Measurements from ENCODE around the gene RNF169.
"Not testable (repeated sequence)": the region's sequence is repeated elsewhere in the genome, so short reads cannot be mapped to it uniquely, and the experiment has no call there.

RNF169 gene

DNA sequence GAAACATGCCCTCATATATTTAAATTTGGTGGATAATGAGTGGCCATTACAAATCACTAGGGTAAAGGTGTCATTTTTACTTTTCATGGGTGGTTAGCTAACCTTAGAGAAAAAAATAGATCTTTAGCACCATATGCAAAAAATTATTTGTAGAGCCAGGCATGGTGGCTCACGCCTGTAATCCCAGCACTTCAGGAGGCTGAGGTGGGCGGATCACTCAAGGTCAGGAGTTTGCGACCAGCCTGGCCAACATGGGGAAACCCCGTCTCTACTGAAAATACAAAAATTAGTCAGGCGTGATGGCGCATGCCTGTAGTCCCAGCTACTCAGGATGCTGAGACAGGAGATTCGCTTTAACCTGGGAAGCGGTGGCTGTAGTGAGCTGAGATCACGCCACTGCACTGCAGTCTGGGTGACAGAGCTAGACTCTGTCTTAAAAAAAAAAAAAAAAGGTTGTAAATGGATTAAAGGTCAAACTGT lies 19.6 kb downstream of the RNF169 start:
- CTCF ChIA-PET, H3K4me3 Mint-ChIP-seq, H3K9me3 Mint-ChIP-seq, H3K27me3 Mint-ChIP-seq, H3K27ac Mint-ChIP-seq, DNase-seq, H3K36me3 Mint-ChIP-seq: not testable (repeated sequence)
- peaks cover 12% of the 10 kb centered on the region for H3K4me1 Mint-ChIP-seq

DNA sequence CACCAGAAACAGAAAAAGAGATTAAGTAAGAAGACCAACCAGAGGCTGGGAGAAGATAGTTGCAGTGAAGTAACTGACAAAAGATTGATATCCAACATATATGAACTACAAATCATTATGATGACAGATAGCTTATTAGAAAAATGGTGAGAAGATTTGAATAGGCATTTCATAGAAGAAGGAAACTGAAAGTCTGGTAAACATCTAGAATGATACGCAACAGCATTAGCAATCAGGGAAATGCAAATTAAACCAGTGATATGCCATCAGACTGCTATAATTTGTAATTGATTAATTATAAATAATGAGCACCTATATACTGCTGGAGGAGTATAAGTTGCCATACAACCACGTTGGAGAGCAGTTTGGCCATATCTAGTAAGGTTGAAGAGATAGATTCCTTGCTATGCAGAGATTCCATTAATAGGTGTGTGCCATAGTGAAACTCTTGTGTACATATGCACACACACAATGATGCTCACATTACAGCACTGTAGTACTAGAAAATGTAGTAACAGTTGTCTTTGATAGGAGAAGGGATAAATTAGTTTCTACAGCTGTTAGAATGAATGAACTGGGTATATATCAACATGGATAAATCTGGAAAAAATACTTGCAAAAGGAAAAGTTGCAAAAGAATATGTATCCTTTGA lies 20.5 kb downstream of the RNF169 start:
- Mint-ChIP-seq H3K4me1 (peaks cover 12% of the 10 kb centered on the region), H3K4me3 (no peak overlapping the region), H3K36me3 (peaks cover 3% of the 10 kb centered on the region), H3K27ac (no peak overlapping the region), H3K27me3 (no peaks in the 10 kb centered on the region), H3K9me3 (peaks cover 2% of the 10 kb centered on the region)
- CTCF ChIA-PET: no interaction called here
- DNase-seq: no peak

DNA sequence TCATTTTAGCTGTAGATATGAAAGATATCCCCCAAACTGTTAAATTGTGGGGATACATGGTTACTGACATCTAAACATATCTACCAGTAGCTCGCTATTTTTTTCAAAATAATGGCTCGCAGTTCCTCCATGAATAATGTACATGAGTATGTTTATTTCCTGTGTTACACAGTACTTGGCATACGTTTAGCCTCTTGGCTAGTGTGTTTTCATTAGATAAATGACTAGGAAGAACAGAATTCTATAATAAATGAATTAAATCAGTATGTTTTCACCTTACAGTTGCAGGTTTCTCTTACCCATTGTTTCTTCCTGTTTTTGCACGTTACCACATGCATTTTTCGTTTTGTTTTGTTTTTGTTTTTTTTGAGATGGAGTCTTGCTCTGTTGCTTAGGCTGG lies 21.8 kb downstream of the RNF169 start:
- Mint-ChIP-seq H3K4me1 (peaks cover 12% of the 10 kb centered on the region), H3K27me3 (no peaks in the 10 kb centered on the region), H3K27ac (no peak overlapping the region), H3K4me3 (no peak overlapping the region), H3K36me3 (peaks cover 5% of the 10 kb centered on the region), H3K9me3 (no peaks in the 10 kb centered on the region)
- CTCF ChIA-PET: no interaction called here
- DNase-seq: no peak

DNA sequence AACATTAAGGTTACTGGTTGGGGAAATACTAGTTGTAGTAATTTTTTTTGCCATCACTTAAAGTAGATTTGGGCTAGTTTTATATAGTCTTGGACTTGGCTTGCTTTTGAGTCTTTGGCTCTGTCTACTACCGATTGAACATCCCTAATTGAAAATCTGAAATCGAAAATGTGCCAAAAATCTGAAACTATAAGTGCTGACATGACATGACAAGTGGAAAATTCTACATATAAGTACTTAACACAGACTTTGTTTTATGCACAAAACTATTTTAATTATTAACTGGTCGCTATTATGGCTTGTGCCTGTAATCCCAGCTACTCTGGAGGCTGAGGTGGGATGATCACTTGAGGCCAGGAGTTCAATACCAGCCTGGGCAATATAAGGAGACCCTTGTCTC lies 22.5 kb downstream of the RNF169 start:
- Mint-ChIP-seq H3K4me3 (no peak overlapping the region), H3K36me3 (peaks cover 6% of the 10 kb centered on the region), H3K4me1 (peaks cover 12% of the 10 kb centered on the region), H3K27me3 (no peaks in the 10 kb centered on the region), H3K27ac (no peak overlapping the region), H3K9me3 (no peaks in the 10 kb centered on the region)
- no peak for DNase-seq
- CTCF ChIA-PET: no interaction called here

DNA sequence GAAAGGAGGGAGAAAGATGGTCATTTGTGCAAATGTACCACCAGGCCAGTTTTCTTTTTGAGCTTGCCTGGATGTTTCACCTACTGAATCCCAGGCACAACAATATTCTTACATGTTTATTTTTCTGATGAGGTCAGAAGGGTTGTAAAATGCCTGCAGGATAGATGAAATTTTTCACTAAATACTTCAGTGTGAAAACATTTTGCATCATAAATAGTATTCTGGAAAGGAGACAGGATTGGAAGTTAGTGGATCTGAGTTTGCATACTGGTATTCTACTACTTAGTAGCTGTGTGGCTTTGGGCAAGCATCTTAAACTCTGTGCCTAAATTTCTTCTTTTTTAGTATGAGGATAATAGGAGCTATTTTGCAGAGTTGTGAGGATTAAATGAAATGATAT lies 24.8 kb downstream of the RNF169 start:
- Mint-ChIP-seq H3K4me1 (peaks cover 10% of the 10 kb centered on the region), H3K36me3 (peaks cover 6% of the 10 kb centered on the region), H3K9me3 (no peaks in the 10 kb centered on the region), H3K27ac (no peak overlapping the region), H3K4me3 (no peak overlapping the region), H3K27me3 (no peaks in the 10 kb centered on the region)
- CTCF ChIA-PET: interaction anchor here (1.0 kb wide), 1 partner anchor 28 kb away, joined by 4 read pairs; no protein-coding TSS in a partner anchor
- DNase-seq: no peak

DNA sequence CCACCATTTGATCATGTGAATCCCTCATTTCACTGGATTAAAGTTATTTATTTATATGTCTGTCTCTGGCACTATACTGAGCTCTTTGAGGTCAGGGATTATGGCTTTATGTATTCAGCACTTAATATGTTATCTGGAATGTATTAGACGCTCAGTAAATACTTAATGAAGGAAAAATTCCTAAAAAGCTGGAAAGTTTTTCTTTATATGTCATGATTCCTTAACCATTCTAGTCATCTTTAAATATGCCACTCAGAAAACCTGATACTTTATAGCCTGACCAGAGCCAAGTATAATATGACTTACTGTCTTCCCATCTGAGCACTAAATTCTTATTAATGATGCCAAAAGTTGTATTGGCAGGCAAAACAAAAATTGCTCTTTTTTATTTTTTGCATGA lies 27.1 kb downstream of the RNF169 start:
- H3K27ac Mint-ChIP-seq: no peak overlapping the region
- H3K4me1 Mint-ChIP-seq: no peaks in the 10 kb centered on the region
- no peaks in the 10 kb centered on the region for H3K27me3 Mint-ChIP-seq
- H3K36me3 Mint-ChIP-seq: peaks cover 6% of the 10 kb centered on the region
- H3K4me3 Mint-ChIP-seq: no peak overlapping the region
- no peaks in the 10 kb centered on the region for H3K9me3 Mint-ChIP-seq
- CTCF ChIA-PET: no interaction called here
- DNase-seq: no peak

DNA sequence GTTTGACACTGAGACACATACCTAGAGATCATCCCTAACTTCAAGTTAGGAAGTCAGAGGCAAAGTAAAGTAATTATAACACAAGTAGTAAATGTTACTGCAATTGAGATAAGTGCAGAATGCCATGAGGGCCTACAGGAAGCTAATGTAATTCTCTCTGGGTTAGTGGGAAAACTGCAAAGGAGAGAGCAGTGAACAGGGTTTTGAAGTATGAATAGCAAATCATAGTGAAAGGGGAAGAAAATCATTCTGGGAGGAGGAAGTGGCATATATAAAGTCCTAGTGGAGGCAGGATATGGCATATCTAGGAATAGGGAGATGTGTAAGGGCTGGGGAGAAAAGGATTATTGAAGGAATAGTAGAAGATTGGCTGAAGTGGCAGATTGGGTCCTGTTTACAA lies 27.9 kb downstream of the RNF169 start:
- H3K4me3 Mint-ChIP-seq: no peak overlapping the region
- no peaks in the 10 kb centered on the region for H3K9me3 Mint-ChIP-seq
- H3K4me1 Mint-ChIP-seq: no peaks in the 10 kb centered on the region
- peaks cover 6% of the 10 kb centered on the region for H3K36me3 Mint-ChIP-seq
- no peak overlapping the region for H3K27ac Mint-ChIP-seq
- H3K27me3 Mint-ChIP-seq: no peaks in the 10 kb centered on the region
- DNase-seq: no peak
- CTCF ChIA-PET: no interaction called here

DNA sequence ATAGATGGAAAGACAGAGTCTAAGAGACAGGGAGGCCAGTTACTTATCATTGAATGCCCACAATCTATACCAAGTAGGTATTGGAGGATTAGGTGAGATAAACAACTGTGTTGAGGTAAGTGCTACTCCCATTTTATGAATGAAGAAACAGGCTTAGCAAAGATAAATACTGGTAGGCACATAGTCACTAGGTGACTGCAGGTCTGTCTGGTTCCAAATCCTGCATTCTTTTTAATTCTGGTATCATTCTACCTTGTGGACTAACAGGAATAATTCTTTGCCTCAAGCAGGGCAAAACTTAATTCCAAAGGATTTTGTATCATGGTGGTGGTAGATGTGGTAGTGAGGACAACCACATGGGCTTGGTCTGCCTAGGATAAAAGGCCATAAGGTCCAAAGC lies 28.4 kb downstream of the RNF169 start:
- H3K36me3 Mint-ChIP-seq: peaks cover 6% of the 10 kb centered on the region
- H3K27me3 Mint-ChIP-seq: no peaks in the 10 kb centered on the region
- no peaks in the 10 kb centered on the region for H3K4me1 Mint-ChIP-seq
- CTCF ChIA-PET: no interaction called here
- no peaks in the 10 kb centered on the region for H3K9me3 Mint-ChIP-seq
- no peak overlapping the region for H3K27ac Mint-ChIP-seq
- DNase-seq: no peak
- H3K4me3 Mint-ChIP-seq: no peak overlapping the region

DNA sequence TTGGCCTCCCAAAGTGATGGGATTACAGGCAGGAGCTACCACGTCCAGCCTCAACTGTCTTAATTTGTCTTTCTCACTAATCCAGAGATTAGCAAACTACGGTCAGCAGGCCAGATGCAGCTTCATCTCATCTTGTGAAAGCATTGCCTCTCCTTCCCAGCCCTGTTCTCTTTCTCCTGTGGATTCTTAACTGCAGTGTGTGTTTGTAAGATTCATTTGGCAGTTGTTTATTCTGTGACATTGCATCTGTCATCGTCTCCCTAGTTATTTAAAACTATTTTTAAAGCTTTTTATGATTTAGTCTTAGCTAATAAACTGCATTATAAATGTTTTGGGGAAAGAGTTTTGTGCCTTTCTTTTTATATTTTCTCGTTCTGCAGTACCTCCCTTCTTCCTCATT lies 29.2 kb downstream of the RNF169 start:
- Mint-ChIP-seq H3K4me1 (peaks cover 2% of the 10 kb centered on the region), H3K27me3 (no peaks in the 10 kb centered on the region), H3K27ac (no peak overlapping the region), H3K4me3 (no peak overlapping the region), H3K9me3 (no peaks in the 10 kb centered on the region), H3K36me3 (peaks cover 6% of the 10 kb centered on the region)
- no peak for DNase-seq
- CTCF ChIA-PET: no interaction called here

DNA sequence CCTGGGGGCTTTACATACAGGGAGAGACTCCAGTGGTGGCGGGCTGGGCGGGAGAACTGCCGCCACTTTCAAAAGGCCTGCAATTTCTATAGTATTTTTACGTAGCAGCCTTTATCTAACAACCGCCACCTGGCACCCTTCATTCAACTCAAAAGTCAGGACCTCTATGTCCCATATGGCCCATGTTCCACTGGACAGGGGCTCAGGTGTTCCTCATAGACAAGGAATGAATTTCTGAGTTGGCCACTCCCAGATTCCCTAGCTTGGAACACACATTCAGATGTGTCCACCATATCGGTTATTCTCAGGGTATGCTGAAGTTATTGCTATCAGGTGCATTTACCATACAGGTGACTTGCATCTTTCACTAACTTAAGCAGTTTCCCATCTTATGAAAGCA lies 29.9 kb downstream of the RNF169 start:
- H3K4me3 Mint-ChIP-seq: no peak overlapping the region
- no peak for DNase-seq
- peaks cover 9% of the 10 kb centered on the region for H3K4me1 Mint-ChIP-seq
- no peaks in the 10 kb centered on the region for H3K27me3 Mint-ChIP-seq
- peaks cover 6% of the 10 kb centered on the region for H3K36me3 Mint-ChIP-seq
- H3K27ac Mint-ChIP-seq: no peak overlapping the region
- H3K9me3 Mint-ChIP-seq: no peaks in the 10 kb centered on the region
- CTCF ChIA-PET: no interaction called here

DNA sequence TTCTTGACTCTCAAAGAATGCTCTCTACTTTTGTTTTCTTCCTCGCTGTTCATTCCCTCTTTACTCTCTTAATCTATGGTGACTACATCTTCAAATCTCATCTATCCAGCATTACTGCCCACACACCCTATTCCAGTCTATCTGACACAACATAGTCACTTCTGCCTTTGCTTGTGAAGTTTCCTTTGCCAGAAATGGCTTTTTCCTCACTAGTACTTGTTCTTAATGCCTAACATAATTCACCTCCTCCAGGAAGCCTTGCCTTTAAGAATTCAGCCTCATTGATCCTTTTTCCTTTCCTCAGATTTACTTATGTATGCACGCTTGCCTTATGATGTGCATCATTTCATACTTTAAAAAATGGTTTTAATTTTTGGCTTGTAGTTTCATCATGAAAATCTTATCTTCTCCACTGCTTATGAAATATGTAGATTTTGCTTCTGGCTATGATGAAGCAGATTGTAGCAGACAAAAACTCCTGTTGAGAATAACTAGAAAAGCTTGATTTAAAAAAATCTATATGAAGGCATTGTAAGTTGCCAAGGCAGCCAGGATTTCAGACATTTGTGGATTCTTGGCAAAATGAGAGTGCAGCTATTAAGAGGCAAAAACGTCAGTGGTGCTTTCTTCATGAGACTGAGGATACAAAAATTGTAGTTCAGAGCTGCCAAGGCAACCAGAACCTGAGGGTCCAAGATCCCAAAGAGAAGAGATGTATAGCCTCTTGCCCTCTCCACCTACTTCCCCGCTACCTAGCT lies 31.8 kb downstream of the RNF169 start:
- CTCF ChIA-PET: no interaction called here
- no peak for DNase-seq
- Mint-ChIP-seq H3K27me3 (no peaks in the 10 kb centered on the region), H3K4me1 (peaks cover 22% of the 10 kb centered on the region), H3K9me3 (no peaks in the 10 kb centered on the region), H3K27ac (no peak overlapping the region), H3K4me3 (no peak overlapping the region), H3K36me3 (peaks cover 1% of the 10 kb centered on the region)

DNA sequence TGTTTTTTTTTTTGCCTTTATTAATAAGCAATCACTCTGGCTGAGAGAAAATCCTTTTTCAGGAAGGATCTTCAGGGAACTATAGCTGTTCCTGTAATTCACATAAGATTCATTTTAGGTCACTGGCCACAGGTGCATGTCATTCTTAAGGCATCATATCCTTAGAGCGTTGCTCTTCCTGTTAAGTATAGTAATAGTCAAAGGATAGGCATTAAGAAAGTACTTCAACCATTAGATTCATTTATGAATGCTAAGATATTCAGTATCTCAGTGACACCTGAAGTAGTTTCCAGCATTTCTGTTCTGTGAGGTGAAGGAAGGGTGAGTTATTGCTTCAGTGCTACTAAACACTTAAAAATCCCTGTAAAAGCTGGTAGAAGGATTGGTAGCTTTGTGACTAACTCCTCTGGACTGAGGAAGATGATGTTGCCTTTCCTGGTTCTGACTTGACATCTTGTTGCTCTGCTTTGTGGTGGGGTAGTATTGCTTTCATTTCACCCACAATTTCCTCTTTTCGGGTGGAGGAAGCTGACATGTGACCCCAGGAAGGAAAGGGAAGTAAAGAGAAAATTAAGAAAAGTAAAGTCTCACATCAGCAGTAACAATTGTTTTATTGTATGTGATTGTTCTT lies 34.7 kb downstream of the RNF169 start:
- Mint-ChIP-seq H3K4me1 (peaks cover 22% of the 10 kb centered on the region), H3K27me3 (no peaks in the 10 kb centered on the region), H3K4me3 (peak overlapping the region; percentile 9), H3K27ac (peak overlapping the region; percentile 67), H3K36me3 (peaks cover 8% of the 10 kb centered on the region), H3K9me3 (no peaks in the 10 kb centered on the region)
- DNase-seq: peak; percentile 24
- CTCF ChIA-PET: no interaction called here

DNA sequence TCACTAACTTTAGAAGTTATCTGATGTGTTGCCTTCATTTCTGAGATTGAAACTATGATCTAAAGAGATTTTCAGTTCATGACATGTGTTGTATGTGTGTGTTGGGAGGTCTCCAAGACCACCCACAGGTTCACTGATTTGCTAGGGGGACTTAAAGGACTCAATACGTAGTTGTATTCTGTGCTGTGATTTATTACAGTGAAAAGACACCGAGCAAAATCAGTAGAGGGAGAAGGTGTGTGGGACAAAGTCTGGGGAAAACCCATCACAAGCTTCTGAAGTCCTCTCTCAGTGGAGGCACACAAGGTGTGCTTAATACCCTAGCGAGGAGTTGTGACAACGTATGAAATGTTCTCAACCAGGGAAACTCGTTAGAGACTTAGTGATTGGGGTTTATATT lies 35.6 kb downstream of the RNF169 start:
- Mint-ChIP-seq H3K27ac (peak overlapping the region; percentile 43), H3K9me3 (no peaks in the 10 kb centered on the region), H3K4me1 (peaks cover 22% of the 10 kb centered on the region), H3K4me3 (no peak overlapping the region), H3K36me3 (peaks cover 8% of the 10 kb centered on the region), H3K27me3 (no peaks in the 10 kb centered on the region)
- CTCF ChIA-PET: no interaction called here
- no peak for DNase-seq

DNA sequence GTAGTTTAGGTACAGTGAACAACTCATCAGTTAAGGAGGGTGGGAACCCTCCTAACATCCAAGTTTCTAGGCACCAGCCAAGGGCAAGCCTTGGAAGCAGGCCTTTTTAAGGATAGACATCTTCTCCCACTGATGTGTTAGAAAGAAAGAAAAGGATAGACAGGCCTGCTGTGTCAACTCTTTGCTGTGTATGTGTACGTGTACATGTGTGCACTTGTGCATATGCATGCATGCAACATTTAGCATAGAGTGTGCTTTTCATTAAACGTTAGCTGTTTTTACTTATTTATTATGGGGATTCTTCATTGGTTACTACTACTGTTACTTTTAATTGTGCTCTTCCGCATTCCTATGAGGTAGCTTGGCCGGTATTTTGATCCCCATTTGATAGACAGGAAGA lies 36.1 kb downstream of the RNF169 start:
- DNase-seq: no peak
- Mint-ChIP-seq H3K36me3 (peaks cover 12% of the 10 kb centered on the region), H3K27ac (no peak overlapping the region), H3K27me3 (no peaks in the 10 kb centered on the region), H3K4me1 (peaks cover 22% of the 10 kb centered on the region), H3K9me3 (no peaks in the 10 kb centered on the region), H3K4me3 (no peak overlapping the region)
- CTCF ChIA-PET: no interaction called here

DNA sequence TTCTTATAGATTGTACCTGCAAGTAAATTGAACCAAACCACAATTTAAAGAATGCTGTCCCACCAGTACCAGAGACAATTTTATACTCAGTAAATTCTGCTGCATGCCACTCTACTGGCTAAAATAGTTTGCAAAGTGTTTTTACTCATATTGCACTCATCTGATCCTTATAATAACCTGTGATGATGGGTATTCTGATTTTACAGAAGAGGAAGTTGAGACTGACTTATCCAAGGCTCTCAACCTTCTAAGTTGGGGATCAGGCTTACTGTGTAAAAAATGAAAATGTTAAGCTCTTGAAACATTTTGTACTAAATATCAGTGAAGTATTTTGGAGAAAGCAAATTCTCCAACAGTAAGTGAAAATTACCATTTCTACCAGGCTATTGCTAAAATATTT lies 37.9 kb downstream of the RNF169 start:
- H3K4me3 Mint-ChIP-seq: no peak overlapping the region
- DNase-seq: no peak
- H3K27me3 Mint-ChIP-seq: no peaks in the 10 kb centered on the region
- CTCF ChIA-PET: no interaction called here
- H3K4me1 Mint-ChIP-seq: peaks cover 22% of the 10 kb centered on the region
- peaks cover 26% of the 10 kb centered on the region for H3K36me3 Mint-ChIP-seq
- H3K9me3 Mint-ChIP-seq: peaks cover 6% of the 10 kb centered on the region
- no peak overlapping the region for H3K27ac Mint-ChIP-seq

Data from activated naive CD4-positive, alpha-beta T cell treated with anti-CD3 and anti-CD28 coated beads, Interleukin-2, amount 10 ng/mL, durations not matched to agents 7 days and 5 days (primary cell).